GM12878 (cell line): ENCODE data around the gene GAK. TPM values are rescaled to one million over a fixed set of nuclear protein-coding genes. Genes with fewer than 3 reads are reported as not detected.
A peak's percentile ranks its signal among the peaks of the same experiment; 100 is the strongest.

Experiments used
- ATAC-seq: fragments of 200-7000 bp; cut with Tn5 transposase; 3 replicates; pipeline ENCODE4 v1.9.1; 2020; ENCODE audit warnings: mild to moderate bottlenecking, moderate library complexity
- BruUV-seq: library from RNA; stranded (reverse); fragments of 400-500 nt; replicated peaks from 2 replicates; lab custom pipeline; 2021; lab: Mats Ljungman, UMichigan
- CTCF ChIA-PET: fragments of 300-600 bp; sonication (Branson Sonifier 250); formaldehyde crosslinking; extraction: SDS; loops from one replicate; lab custom pipeline; 2021; ENCODE audit warnings: inconsistent platforms; lab: Yijun Ruan, JAX
- POLR2A ChIA-PET: fragments of 350-600 bp; formaldehyde crosslinking; extraction: SDS; loops from one replicate; lab custom pipeline; 2021; ENCODE audit warnings: inconsistent platforms; lab: Charles Lee
- RAD21 ChIA-PET: fragments of 300-600 bp; sonication (Branson Sonifier 250); formaldehyde crosslinking; loops from one replicate; lab custom pipeline; 2023; ENCODE audit warnings: antibody characterized with exemption; ENCODE audit not compliant: unreplicated experiment; lab: Charles Lee
- SMC1A ChIA-PET: fragments of 300-600 bp; sonication (Branson Sonifier 250); formaldehyde crosslinking; loops from one replicate; lab custom pipeline; 2023; ENCODE audit not compliant: unreplicated experiment, uncharacterized antibody; lab: Charles Lee
- DNase-seq: peaks from one replicate; pipeline ENCODE4 v3.0.0-alpha.2; 2011; ENCODE audit warnings: low read depth, low spot score
- FAIRE-seq: peaks from 3 replicates; lab custom pipeline; 2011; peaks lifted over from hg19 to GRCh38; lab: Jason Lieb, UNC
- H2AFZ ChIP-seq: 2 replicates; pipeline ENCODE4 v1.6.0; 2011; ENCODE audit warnings: low read depth, low read length, control low read depth; ENCODE audit not compliant: control insufficient read depth
- H3K27ac ChIP-seq: 2 replicates; pipeline ENCODE4 v1.5.1; 2011; ENCODE audit warnings: control low read depth; ENCODE audit not compliant: control insufficient read depth, insufficient read depth
- H3K27me3 ChIP-seq, 2 experiments: replicated peaks in 1 of 2; 2 replicates each; pipeline versions ENCODE4 v1.6.0 to v1.6.1; 2011; ENCODE audit warnings: low read length in 1 of 2; ENCODE audit not compliant: control insufficient read depth in 2 of 2, insufficient read depth in 2 of 2
- H3K36me3 ChIP-seq, 2 experiments: 2 replicates each; pipeline ENCODE4 v1.5.1; 2011; ENCODE audit warnings: low read length in 1 of 2; ENCODE audit not compliant: control insufficient read depth in 2 of 2, insufficient read depth in 2 of 2
- H3K4me1 ChIP-seq: 2 replicates; pipeline ENCODE4 v1.6.1; 2011; ENCODE audit warnings: mild to moderate bottlenecking, low read length, moderate library complexity, mixed read lengths; ENCODE audit not compliant: control insufficient read depth, insufficient read depth
- H3K4me2 ChIP-seq: 2 replicates; pipeline ENCODE4 v1.6.0; 2011; ENCODE audit warnings: control low read depth; ENCODE audit not compliant: control insufficient read depth, insufficient read depth
- H3K4me3 ChIP-seq: fragments of 200-600 bp; sonication (generic); 2 replicates; pipeline ENCODE4 v1.5.1; 2016
- H3K79me2 ChIP-seq: 2 replicates; pipeline ENCODE4 v1.6.0; 2011; ENCODE audit warnings: low read length; ENCODE audit not compliant: control insufficient read depth, insufficient read depth
- H3K9ac ChIP-seq: 2 replicates; pipeline ENCODE4 v1.8.0; 2011; ENCODE audit warnings: low read length, control low read depth, mixed read lengths; ENCODE audit not compliant: control insufficient read depth, insufficient read depth
- H3K9me3 ChIP-seq: replicated peaks from 3 replicates; pipeline ENCODE4 v1.5.1; 2011; ENCODE audit warnings: mild to moderate bottlenecking, low read length; ENCODE audit not compliant: control insufficient read depth, insufficient read depth
- H4K20me1 ChIP-seq: 2 replicates; pipeline ENCODE4 v1.6.0; 2011; ENCODE audit not compliant: control insufficient read depth, insufficient read depth
- BACH1 ChIP-seq: fragments of 450-650 bp; IDR thresholded peaks from 2 replicates; pipeline ENCODE4 v1.6.1; 2017; ENCODE audit warnings: mild to moderate bottlenecking, borderline replicate concordance
- BMI1 ChIP-seq: fragments of 450-650 bp; IDR thresholded peaks from 2 replicates; pipeline ENCODE4 v1.6.1; 2016; ENCODE audit warnings: mild to moderate bottlenecking, moderate library complexity, borderline replicate concordance
- BRCA1 ChIP-seq: IDR thresholded peaks from 2 replicates; pipeline ENCODE4 v1.6.1; 2011; ENCODE audit warnings: low read depth, low read length, improper control_type of control experiment
- EGR1 ChIP-seq, 2 experiments: IDR thresholded peaks; 1 replicate in 1 of 2; 2 replicates in 1 of 2; pipeline ENCODE4 v1.6.1; 2011 to 2012; ENCODE audit warnings: low read depth in 2 of 2, low read length in 2 of 2, borderline replicate concordance in 1 of 2, mild to moderate bottlenecking in 1 of 2, moderate library complexity in 1 of 2
- KDM1A ChIP-seq: fragments of 200-600 bp; sonication (generic); IDR thresholded peaks from 2 replicates; pipeline ENCODE4 v1.6.1; 2016; ENCODE audit warnings: borderline replicate concordance
- KLF5 ChIP-seq: fragments of 450-650 bp; IDR thresholded peaks from 2 replicates; pipeline ENCODE4 v1.6.1; 2014; ENCODE audit warnings: mild to moderate bottlenecking; ENCODE audit not compliant: partially characterized antibody
- MEF2B ChIP-seq: fragments of 450-650 bp; IDR thresholded peaks from 2 replicates; pipeline ENCODE4 v1.6.1; 2018; ENCODE audit warnings: mild to moderate bottlenecking, moderate library complexity; ENCODE audit not compliant: partially characterized antibody, poor library complexity, severe bottlenecking
- NFYB ChIP-seq: IDR thresholded peaks from 2 replicates; pipeline ENCODE4 v1.6.1; 2011; ENCODE audit warnings: low read depth, mild to moderate bottlenecking, low read length, improper control_type of control experiment, moderate library complexity; ENCODE audit not compliant: insufficient read depth
- PBX3 ChIP-seq: IDR thresholded peaks from 2 replicates; pipeline ENCODE4 v1.6.1; 2011; ENCODE audit warnings: mild to moderate bottlenecking, low read depth, low read length, moderate library complexity; ENCODE audit not compliant: insufficient replicate concordance
- POLR2A ChIP-seq: IDR thresholded peaks from 2 replicates; pipeline ENCODE4 v1.6.1; 2011; ENCODE audit warnings: low read depth, mild to moderate bottlenecking, low read length
- POU2F2 ChIP-seq: IDR thresholded peaks from 3 replicates; pipeline ENCODE4 v1.6.1; 2011; ENCODE audit warnings: low read depth, mild to moderate bottlenecking, low read length, borderline replicate concordance
- RCOR1 ChIP-seq: conservative IDR thresholded peaks from 2 replicates; pipeline ENCODE4 v1.6.1; 2012; ENCODE audit warnings: low read depth, low read length, improper control_type of control experiment
- SMAD1 ChIP-seq: fragments of 450-650 bp; IDR thresholded peaks from 2 replicates; pipeline ENCODE4 v1.6.1; 2018; ENCODE audit warnings: mild to moderate bottlenecking, low read depth; ENCODE audit not compliant: partially characterized antibody
- SPI1 ChIP-seq: IDR thresholded peaks from 2 replicates; pipeline ENCODE4 v1.6.1; 2011; ENCODE audit warnings: low read depth, mild to moderate bottlenecking, low read length, moderate library complexity, borderline replicate concordance; ENCODE audit not compliant: insufficient read depth
- SRF ChIP-seq, 2 experiments: IDR thresholded peaks; 2 replicates each; pipeline ENCODE4 v1.6.1; 2011; ENCODE audit warnings: low read depth in 2 of 2, low read length in 2 of 2, mild to moderate bottlenecking in 1 of 2, moderate library complexity in 1 of 2
- ZNF384 ChIP-seq: IDR thresholded peaks from 2 replicates; pipeline ENCODE4 v1.6.1; 2012; ENCODE audit warnings: low read depth, mild to moderate bottlenecking, low read length, improper control_type of control experiment, borderline replicate concordance
- WGBS: methylation state at CpG from one replicate; pipeline ENCODE4 v1.1.6; 2016; ENCODE audit warnings: low lambda C conversion rate; ENCODE audit not compliant: insufficient replicate concordance, insufficient coverage; ENCODE audit errors: missing lambda C conversion rate; 5-methylcytosine and 5-hydroxymethylcytosine counted together
- in situ Hi-C: fragments of 300-500 bp; cut with MboI; formaldehyde crosslinking; loops from 9 replicates; pipeline ENCODE4 v1.14.3; 2018; ENCODE audit warnings: mixed read lengths
- intact Hi-C: fragments of 100-400 bp; cut with micrococcal nuclease; formaldehyde crosslinking; loops from one replicate; pipeline ENCODE4 v1.14.2; 2022; ENCODE audit not compliant: unreplicated experiment
- polyA plus RNA-seq, 11 experiments: library from polyadenylated mRNA; depleted of rRNA in 4 of 11; unstranded in 6 of 11; stranded (reverse) in 5 of 11; fragments of >200 nt; fragmentation: Nextera tagmentation in 4 of 11; fragmentation: Illumina TruSeq in 1 of 11; extraction: Ambion mirVana in 4 of 11; extraction: Trizol in 1 of 11; gene quantifications; 1 replicate in 1 of 11; 2 replicates in 10 of 11; pipeline versions ENCODE4 v1.2.1 to v1.2.3, GENCODE V29; 2011 to 2016; ENCODE audit warnings: inconsistent platforms in 2 of 11, missing spikeins in 2 of 11, low read depth in 1 of 11
- total RNA-seq, 4 experiments: library from RNA; depleted of rRNA in 3 of 4; stranded (reverse); fragments of >200 nt in 3 of 4; fragmentation: Illumina TruSeq in 1 of 4; extraction: Trizol in 1 of 4; gene quantifications; 2 replicates each; pipeline versions ENCODE4 v1.2.1 to v1.2.3, GENCODE V29; 2013 to 2021
- TF ChIP-seq, protein P1 (sequence below): IDR thresholded peaks from 2 replicates; pipeline ENCODE4 v1.6.1; 2011; ENCODE audit warnings: low read depth, low read length, improper control_type of control experiment, borderline replicate concordance
- TF ChIP-seq, protein P2 (sequence below): IDR thresholded peaks from 2 replicates; pipeline ENCODE4 v1.6.1; 2012; ENCODE audit warnings: low read depth, low read length, improper control_type of control experiment

GAK gene
- total and polyA plus RNA-seq, 10 of the 15 experiments (the other 5 are each of a cell fraction or from before 2014, with no cell fraction given) = 0.82 to 127 (median 53.8) TPM

- TF ChIP-seq MEF2B (no peak), PBX3 (peak; percentile 62)
These were observed 44.9 kb downstream of the GAK start (continued) for GRCh38 chr4:887034-887763.

DNA sequence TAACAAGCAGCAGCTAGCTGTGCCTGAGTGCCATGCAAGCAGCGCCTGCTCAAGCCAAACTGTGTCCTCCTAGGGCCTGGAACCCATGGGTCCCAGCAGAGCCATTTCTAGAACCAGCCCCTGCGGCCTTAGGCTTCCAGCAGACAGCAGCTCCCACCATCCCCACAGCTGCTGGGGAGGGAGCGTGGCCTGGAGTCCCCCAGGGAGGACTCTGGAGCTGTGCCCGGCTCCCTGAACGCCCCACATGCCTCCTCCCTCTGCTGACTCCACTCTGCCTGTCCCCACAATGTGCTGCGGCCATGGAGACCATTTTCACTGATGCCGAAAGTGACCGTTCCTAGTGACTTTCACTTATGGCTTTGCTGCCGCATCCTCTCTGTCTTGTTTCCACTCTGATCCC lies 45.9 kb downstream of the GAK start:
- peaks cover 2 to 33% of the 10 kb centered on the region in 2 experiments; a peak in 3 of 4 replicates for H3K36me3 ChIP-seq
- H4K20me1 ChIP-seq = no peaks in the 10 kb centered on the region
- no peak overlapping the region for H2AFZ ChIP-seq
- H3K79me2 ChIP-seq = no peaks in the 10 kb centered on the region
- ChIA-PET CTCF (no interaction called here), SMC1A (no interaction called here), POLR2A (no interaction called here), RAD21 (no interaction called here)
- 99% methylated on average over 9 of the region's 9 CpGs for WGBS
- no peak overlapping the region for H3K27ac ChIP-seq
- H3K9ac ChIP-seq = no peak overlapping the region
- no peak overlapping the region for H3K4me2 ChIP-seq
- H3K27me3 ChIP-seq = no peaks in the 10 kb centered on the region
- no peak for ATAC-seq
- DNase-seq = no peak
- FAIRE-seq = no peak
- no peak for TF ChIP-seq POLR2A
- TF ChIP-seq, protein P1, sequence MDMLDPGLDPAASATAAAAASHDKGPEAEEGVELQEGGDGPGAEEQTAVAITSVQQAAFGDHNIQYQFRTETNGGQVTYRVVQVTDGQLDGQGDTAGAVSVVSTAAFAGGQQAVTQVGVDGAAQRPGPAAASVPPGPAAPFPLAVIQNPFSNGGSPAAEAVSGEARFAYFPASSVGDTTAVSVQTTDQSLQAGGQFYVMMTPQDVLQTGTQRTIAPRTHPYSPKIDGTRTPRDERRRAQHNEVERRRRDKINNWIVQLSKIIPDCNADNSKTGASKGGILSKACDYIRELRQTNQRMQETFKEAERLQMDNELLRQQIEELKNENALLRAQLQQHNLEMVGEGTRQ = no peak
- no peak for TF ChIP-seq ZNF384
- no peak for TF ChIP-seq SMAD1
- TF ChIP-seq SRF (IDR thresholded peaks at IDR 0.05; ENCODE audit: low read depth in 2 of 2, low read length in 2 of 2) = no peak
- TF ChIP-seq NFYB = no peak
- no peak for TF ChIP-seq SPI1
- TF ChIP-seq, protein P2, sequence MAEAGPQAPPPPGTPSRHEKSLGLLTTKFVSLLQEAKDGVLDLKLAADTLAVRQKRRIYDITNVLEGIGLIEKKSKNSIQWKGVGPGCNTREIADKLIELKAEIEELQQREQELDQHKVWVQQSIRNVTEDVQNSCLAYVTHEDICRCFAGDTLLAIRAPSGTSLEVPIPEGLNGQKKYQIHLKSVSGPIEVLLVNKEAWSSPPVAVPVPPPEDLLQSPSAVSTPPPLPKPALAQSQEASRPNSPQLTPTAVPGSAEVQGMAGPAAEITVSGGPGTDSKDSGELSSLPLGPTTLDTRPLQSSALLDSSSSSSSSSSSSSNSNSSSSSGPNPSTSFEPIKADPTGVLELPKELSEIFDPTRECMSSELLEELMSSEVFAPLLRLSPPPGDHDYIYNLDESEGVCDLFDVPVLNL = no peak
- no peak for TF ChIP-seq EGR1 (IDR thresholded peaks at IDR 0.05; ENCODE audit: borderline replicate concordance in 1 of 2, low read depth in 2 of 2, low read length in 2 of 2)
- TF ChIP-seq KDM1A = no peak
- TF ChIP-seq BMI1 = no peak
- TF ChIP-seq BACH1 = no peak
- TF ChIP-seq POU2F2 = no peak
- TF ChIP-seq BRCA1 = no peak
- TF ChIP-seq MEF2B = no peak
- no peak for TF ChIP-seq KLF5
- TF ChIP-seq RCOR1 = no peak
- TF ChIP-seq, all 136 proteins: peak for 0
- TSS peak; percentile 36 for BruUV-seq
- in situ Hi-C loops = no loop called here
- H3K4me1 ChIP-seq = no peaks in the 10 kb centered on the region
- H3K4me3 ChIP-seq = no peak overlapping the region
- H3K9me3 ChIP-seq = no peaks in the 10 kb centered on the region
- intact Hi-C loops = no loop called here
